Embryonic facial prominence (tissue), 1 donor: Measurements from ENCODE around the gene PSME3IP1.

Experiments
- DNase-seq: peaks from one replicate; pipeline ENCODE4 v3.0.0-alpha.2; 2016; ENCODE audit errors: extremely low spot score

The PSME3IP1 gene

GRCh38 chr16:57145046-57146021, 40.5 kb downstream of the PSME3IP1 start:
- DNase-seq = no peak

GRCh38 chr16:57144027-57144426, 41.8 kb downstream of the PSME3IP1 start:
- DNase-seq = no peak

- DNase-seq = no peak
Measured at GRCh38 chr16:57143149-57143921, 42.5 kb downstream of the PSME3IP1 start.

- no peak for DNase-seq
Measured at GRCh38 chr16:57141822-57142631, 43.8 kb downstream of the PSME3IP1 start.

- no peak for DNase-seq
Measured at GRCh38 chr16:57140931-57141668, 44.7 kb downstream of the PSME3IP1 start.

- DNase-seq = no peak
Measured at GRCh38 chr16:57138281-57138935, 47.4 kb downstream of the PSME3IP1 start.

GRCh38 chr16:57137566-57138273, 48.1 kb downstream of the PSME3IP1 start:
- no peak for DNase-seq

- no peak for DNase-seq
Measured at GRCh38 chr16:57137043-57137442, 48.8 kb downstream of the PSME3IP1 start.

- no peak for DNase-seq
Measured at GRCh38 chr16:57134982-57135381, 50.9 kb downstream of the PSME3IP1 start.

GRCh38 chr16:57133886-57134285, 52.0 kb downstream of the PSME3IP1 start:
- no peak for DNase-seq

GRCh38 chr16:57133031-57133430, 52.8 kb downstream of the PSME3IP1 start:
- no peak for DNase-seq

- no peak for DNase-seq
Measured at GRCh38 chr16:57132470-57132869, 53.4 kb downstream of the PSME3IP1 start.

- DNase-seq = no peak
Measured at GRCh38 chr16:57131351-57131970, 54.4 kb downstream of the PSME3IP1 start.

- no peak for DNase-seq
Measured at GRCh38 chr16:57130950-57131321, 54.9 kb downstream of the PSME3IP1 start.

GRCh38 chr16:57128771-57129389, 57.0 kb downstream of the PSME3IP1 start:
- no peak for DNase-seq

- no peak for DNase-seq
Measured at GRCh38 chr16:57127836-57128235, 58.0 kb downstream of the PSME3IP1 start.

GRCh38 chr16:57127037-57127763, 58.6 kb downstream of the PSME3IP1 start:
- DNase-seq = no peak

GRCh38 chr16:57126411-57126810, 59.4 kb downstream of the PSME3IP1 start:
- DNase-seq = no peak
